PC-3 (cell line): Measurements from ENCODE around the gene HIVEP3. TPM values are rescaled to one million over a fixed set of nuclear protein-coding genes. Genes with fewer than 3 reads are reported as not detected.
A peak's percentile ranks its signal among the peaks of the same experiment; 100 is the strongest.

Experiments used
- ATAC-seq: fragments of 200-7000 bp; cut with Tn5 transposase; 2 replicates; pipeline ENCODE4 v1.9.1; 2020; ENCODE audit warnings: mild to moderate bottlenecking, moderate library complexity
- BruUV-seq: library from RNA; stranded (reverse); fragments of 400-500 nt; replicated peaks from 2 replicates; lab custom pipeline; 2021; lab: Mats Ljungman, UMichigan
- CTCF ChIA-PET: fragments of 300-600 bp; sonication (Branson Sonifier 250); formaldehyde crosslinking; loops from one replicate; lab custom pipeline; 2022; ENCODE audit warnings: antibody characterized with exemption; lab: Charles Lee
- POLR2A ChIA-PET: fragments of 300-600 bp; sonication (Branson Sonifier 250); formaldehyde crosslinking; loops from one replicate; lab custom pipeline; 2022; ENCODE audit warnings: antibody characterized with exemption; ENCODE audit not compliant: unreplicated experiment; lab: Charles Lee
- DNase-seq: peaks from one replicate; pipeline ENCODE4 v3.0.0-alpha.2; 2015
- H2AFZ ChIP-seq: fragments of 300-600 bp; sonication (generic); 2 replicates; pipeline ENCODE4 v1.6.0; 2016; ENCODE audit warnings: antibody characterized with exemption, low read length
- H3F3A ChIP-seq: fragments of 300-600 bp; sonication (generic); one replicate; pipeline ENCODE4 v1.6.0; 2017; ENCODE audit warnings: antibody characterized with exemption, low read length, control low read depth, mild to moderate bottlenecking; ENCODE audit not compliant: unreplicated experiment
- H3K27ac ChIP-seq: fragments of 300-600 bp; sonication (generic); 2 replicates; pipeline ENCODE4 v1.5.1; 2016; ENCODE audit warnings: mild to moderate bottlenecking, low read length
- H3K27me3 ChIP-seq: fragments of 300-600 bp; sonication (generic); 2 replicates; pipeline ENCODE4 v1.6.1; 2016; ENCODE audit warnings: low read length, mixed read lengths
- H3K36me3 ChIP-seq: fragments of 300-600 bp; sonication (generic); 2 replicates; pipeline ENCODE4 v1.6.1; 2016; ENCODE audit warnings: low read depth, mixed run types, low read length, mixed read lengths
- H3K4me1 ChIP-seq: fragments of 300-600 bp; sonication (generic); 2 replicates; pipeline ENCODE4 v1.5.1; 2016; ENCODE audit warnings: low read length; ENCODE audit not compliant: insufficient read depth
- H3K4me2 ChIP-seq: fragments of 300-600 bp; sonication (generic); 2 replicates; pipeline ENCODE4 v1.6.0; 2016; ENCODE audit warnings: low read length
- H3K4me3 ChIP-seq: fragments of 300-600 bp; sonication (generic); 2 replicates; pipeline ENCODE4 v1.5.1; 2016; ENCODE audit warnings: mild to moderate bottlenecking, low read length, mixed read lengths
- H3K79me2 ChIP-seq: fragments of 300-600 bp; sonication (generic); 2 replicates; pipeline ENCODE4 v1.6.1; 2017; ENCODE audit warnings: low read length, mixed read lengths
- H3K9ac ChIP-seq: fragments of 300-600 bp; sonication (generic); 2 replicates; pipeline ENCODE4 v1.6.0; 2016; ENCODE audit warnings: mild to moderate bottlenecking, low read length
- H3K9me2 ChIP-seq: fragments of 300-600 bp; sonication (generic); replicated peaks from 2 replicates; pipeline ENCODE4 v1.6.1; 2016; ENCODE audit warnings: mixed run types, low read length, mixed read lengths
- H3K9me3 ChIP-seq: fragments of 300-600 bp; sonication (generic); 2 replicates; pipeline ENCODE4 v1.6.1; 2016; ENCODE audit warnings: low read length, mixed read lengths
- H4K20me1 ChIP-seq: fragments of 300-600 bp; sonication (generic); 2 replicates; pipeline ENCODE4 v1.6.1; 2016; ENCODE audit warnings: low read length, mixed read lengths
- EZH2 ChIP-seq: fragments of 300-600 bp; sonication (generic); IDR thresholded peaks from one replicate; pipeline ENCODE4 v1.6.1; 2017; ENCODE audit warnings: antibody characterized with exemption, mild to moderate bottlenecking, low read length; ENCODE audit not compliant: unreplicated experiment
- EZH2phosphoT487 ChIP-seq: fragments of 300-600 bp; sonication (generic); IDR thresholded peaks from 2 replicates; pipeline ENCODE4 v1.6.1; 2018; ENCODE audit warnings: mild to moderate bottlenecking, antibody characterized with exemption, low read length, borderline replicate concordance
- intact Hi-C: fragments of 100-400 bp; cut with micrococcal nuclease; formaldehyde crosslinking; loops from 2 replicates; pipeline ENCODE4 v1.9.0; 2023
- total RNA-seq: library from RNA; depleted of rRNA; stranded (reverse); fragments of >200 nt; gene quantifications from 2 replicates; pipeline ENCODE4 v1.2.3, GENCODE V29; 2014
- TF ChIP-seq, protein P1 (sequence below): fragments of 300-600 bp; sonication (generic); conservative IDR thresholded peaks from 2 replicates; pipeline ENCODE4 v1.5.1; 2017; ENCODE audit warnings: antibody characterized with exemption, low read depth, mild to moderate bottlenecking, low read length

HIVEP3 gene
- total RNA-seq, 1 experiment from 2014 or later = 9.8 TPM

DNA sequence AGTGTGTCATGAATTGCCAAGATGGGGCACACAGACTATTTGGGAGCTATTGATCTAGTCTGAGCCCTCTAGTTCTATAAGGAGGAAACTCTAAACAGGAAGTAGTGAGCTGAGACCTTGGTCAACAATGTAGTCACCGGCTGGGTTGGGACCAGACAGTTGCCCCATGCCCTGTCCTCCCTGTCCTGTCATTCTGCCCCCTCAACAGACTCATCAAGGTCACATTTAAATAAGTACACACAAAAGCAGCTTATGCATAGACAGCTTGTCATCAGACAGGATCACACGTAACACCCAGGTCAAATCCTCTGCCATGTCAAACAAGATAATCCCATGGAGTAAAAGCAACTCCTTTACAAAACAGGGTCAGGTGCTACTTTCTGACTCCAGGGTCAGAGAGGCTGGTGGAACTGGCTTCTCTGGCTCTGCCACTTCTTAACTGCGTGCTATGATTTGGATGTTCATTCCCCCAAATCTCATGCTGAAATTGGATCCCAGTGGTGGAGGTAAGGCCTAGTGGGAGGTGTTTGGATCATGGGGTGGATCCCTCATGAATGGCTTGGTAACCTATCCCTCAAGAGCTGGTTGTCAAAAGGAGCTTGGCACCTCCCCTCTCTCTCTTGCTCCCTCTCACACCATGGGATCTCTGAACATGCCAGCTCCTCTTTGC, 128.9 kb downstream of the HIVEP3 start:
- no peaks in the 10 kb centered on the region for H3K27me3 ChIP-seq
- TF ChIP-seq EZH2 = no peak
- TF ChIP-seq EZH2phosphoT487 = no peak
- TF ChIP-seq, protein P1, sequence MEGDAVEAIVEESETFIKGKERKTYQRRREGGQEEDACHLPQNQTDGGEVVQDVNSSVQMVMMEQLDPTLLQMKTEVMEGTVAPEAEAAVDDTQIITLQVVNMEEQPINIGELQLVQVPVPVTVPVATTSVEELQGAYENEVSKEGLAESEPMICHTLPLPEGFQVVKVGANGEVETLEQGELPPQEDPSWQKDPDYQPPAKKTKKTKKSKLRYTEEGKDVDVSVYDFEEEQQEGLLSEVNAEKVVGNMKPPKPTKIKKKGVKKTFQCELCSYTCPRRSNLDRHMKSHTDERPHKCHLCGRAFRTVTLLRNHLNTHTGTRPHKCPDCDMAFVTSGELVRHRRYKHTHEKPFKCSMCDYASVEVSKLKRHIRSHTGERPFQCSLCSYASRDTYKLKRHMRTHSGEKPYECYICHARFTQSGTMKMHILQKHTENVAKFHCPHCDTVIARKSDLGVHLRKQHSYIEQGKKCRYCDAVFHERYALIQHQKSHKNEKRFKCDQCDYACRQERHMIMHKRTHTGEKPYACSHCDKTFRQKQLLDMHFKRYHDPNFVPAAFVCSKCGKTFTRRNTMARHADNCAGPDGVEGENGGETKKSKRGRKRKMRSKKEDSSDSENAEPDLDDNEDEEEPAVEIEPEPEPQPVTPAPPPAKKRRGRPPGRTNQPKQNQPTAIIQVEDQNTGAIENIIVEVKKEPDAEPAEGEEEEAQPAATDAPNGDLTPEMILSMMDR = no peak
- H3K9ac ChIP-seq = no peak overlapping the region
- CTCF ChIA-PET = no interaction called here
- H3K4me3 ChIP-seq = no peak overlapping the region
- no peaks in the 10 kb centered on the region for H3K9me3 ChIP-seq
- peak; percentile 13 for DNase-seq
- no peak overlapping the region for H3K4me2 ChIP-seq
- BruUV-seq = no TSS peak
- H3K9me2 ChIP-seq = no peaks in the 10 kb centered on the region
- H3F3A ChIP-seq = no peaks in the 10 kb centered on the region
- no peak for ATAC-seq
- H3K36me3 ChIP-seq = no peaks in the 10 kb centered on the region
- H4K20me1 ChIP-seq = no peaks in the 10 kb centered on the region
- H3K4me1 ChIP-seq = peaks cover 5% of the 10 kb centered on the region
- no peak overlapping the region for H2AFZ ChIP-seq
- no peaks in the 10 kb centered on the region for H3K79me2 ChIP-seq
- POLR2A ChIA-PET = no interaction called here
- H3K27ac ChIP-seq = no peak overlapping the region
- intact Hi-C loops = no loop called here

DNA sequence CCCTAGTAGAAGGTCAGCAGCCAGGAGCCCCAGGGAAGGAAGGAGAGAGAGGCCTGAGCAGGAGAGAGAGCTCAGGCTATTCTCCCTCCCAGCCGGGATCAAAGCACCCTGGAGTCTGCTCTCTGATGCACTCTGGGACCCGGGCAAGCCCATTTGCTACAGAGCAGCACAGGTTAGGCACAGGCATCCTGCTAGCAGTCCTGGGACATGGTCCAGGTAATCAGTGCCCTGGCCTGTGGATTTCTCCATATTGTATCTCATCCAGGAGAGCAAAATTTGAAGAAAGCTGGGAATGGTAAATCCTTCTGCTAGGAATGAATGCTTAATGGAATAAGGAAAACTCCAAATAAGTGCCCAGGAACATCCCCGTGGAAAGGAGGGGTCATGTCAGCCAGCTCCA, 130.3 kb downstream of the HIVEP3 start:
- no peak overlapping the region for H2AFZ ChIP-seq
- CTCF ChIA-PET = no interaction called here
- intact Hi-C loops = no loop called here
- no peaks in the 10 kb centered on the region for H3K9me3 ChIP-seq
- no peaks in the 10 kb centered on the region for H3F3A ChIP-seq
- no peaks in the 10 kb centered on the region for H3K36me3 ChIP-seq
- ATAC-seq (no peak), DNase-seq (no peak)
- H3K4me2 ChIP-seq = no peak overlapping the region
- peaks cover 19% of the 10 kb centered on the region for H3K4me1 ChIP-seq
- no peak overlapping the region for H3K9ac ChIP-seq
- H3K9me2 ChIP-seq = no peaks in the 10 kb centered on the region
- BruUV-seq = no TSS peak
- POLR2A ChIA-PET = no interaction called here
- no peaks in the 10 kb centered on the region for H4K20me1 ChIP-seq
- H3K4me3 ChIP-seq = no peak overlapping the region
- TF ChIP-seq EZH2 = no peak
- TF ChIP-seq, protein P1 = no peak
- no peak for TF ChIP-seq EZH2phosphoT487
- H3K79me2 ChIP-seq = no peaks in the 10 kb centered on the region
- H3K27me3 ChIP-seq = no peaks in the 10 kb centered on the region
- no peak overlapping the region for H3K27ac ChIP-seq
